ENCODE measurements around the gene ZNF512B.

Gene ZNF512B

DNA sequence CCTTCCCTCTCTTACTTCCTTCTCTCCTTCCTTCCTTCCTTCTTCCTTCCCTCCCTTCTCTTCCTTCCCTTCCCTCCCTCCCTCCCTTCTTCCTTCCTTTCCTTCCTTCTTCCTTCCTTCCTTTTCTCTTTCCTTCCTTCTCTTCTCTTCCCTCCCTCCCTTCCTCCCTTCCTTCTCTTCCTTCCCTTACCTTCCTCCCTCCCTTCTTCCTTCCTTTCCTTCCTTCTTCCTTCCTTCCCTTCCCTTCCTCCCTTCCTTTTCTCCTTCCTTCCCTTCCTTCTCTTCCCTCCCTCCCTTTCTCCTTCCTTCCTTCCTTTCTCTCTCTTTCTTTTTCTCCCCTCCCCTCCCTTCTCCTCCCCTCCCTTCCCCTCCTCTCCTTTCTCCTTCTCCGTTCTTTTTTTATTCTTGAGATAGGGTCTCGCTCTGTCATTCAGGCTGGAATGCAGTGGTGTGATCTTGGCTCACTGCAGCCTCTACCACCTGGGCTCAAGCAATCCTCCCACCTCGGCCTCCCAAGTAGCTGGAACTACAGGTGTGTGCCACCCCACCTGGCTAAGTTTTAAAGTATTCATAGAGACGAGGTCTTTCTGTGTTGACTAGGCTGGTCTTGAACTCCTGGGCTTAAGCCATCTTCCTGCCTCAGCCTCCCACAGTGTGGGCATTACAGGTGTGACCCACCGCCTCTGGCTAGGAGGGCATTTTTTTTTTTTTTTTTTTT is 1.1 kb upstream of the ZNF512B start:
- no peak for DNase-seq
- Histone ChIP-seq H3K27me3 (replicated peaks) (no peaks in the 10 kb centered on the region), H3K36me3 (replicated peaks) (peaks cover 22% of the 10 kb centered on the region), H3K4me3 (ENCODE audit: low read depth, low read length) (no peak overlapping the region), H3K27ac (no peak overlapping the region)
- no peak for TF ChIP-seq CTCF (IDR thresholded peaks at IDR 0.05; ENCODE audit: low read depth, low read length, missing control alignments)
- in situ Hi-C loops (cut with HindIII; ENCODE audit: low pct_ligation_motif_present, low sequenced_read_pairs) = no loop called here

- Histone ChIP-seq H3K36me3 (replicated peaks) (peaks cover 27% of the 10 kb centered on the region), H3K27me3 (replicated peaks) (no peaks in the 10 kb centered on the region), H3K4me3 (ENCODE audit: low read depth, low read length) (peak overlapping the region; percentile 59), H3K27ac (no peak overlapping the region)
- TF ChIP-seq CTCF (IDR thresholded peaks at IDR 0.05; ENCODE audit: low read depth, low read length, missing control alignments) = no peak
- DNase-seq = no peak
- in situ Hi-C loops (cut with HindIII; ENCODE audit: low pct_ligation_motif_present, low sequenced_read_pairs) = no loop called here
Observed at GRCh38 chr20:63968928-63969760, 586 bp downstream of the ZNF512B start.

DNA sequence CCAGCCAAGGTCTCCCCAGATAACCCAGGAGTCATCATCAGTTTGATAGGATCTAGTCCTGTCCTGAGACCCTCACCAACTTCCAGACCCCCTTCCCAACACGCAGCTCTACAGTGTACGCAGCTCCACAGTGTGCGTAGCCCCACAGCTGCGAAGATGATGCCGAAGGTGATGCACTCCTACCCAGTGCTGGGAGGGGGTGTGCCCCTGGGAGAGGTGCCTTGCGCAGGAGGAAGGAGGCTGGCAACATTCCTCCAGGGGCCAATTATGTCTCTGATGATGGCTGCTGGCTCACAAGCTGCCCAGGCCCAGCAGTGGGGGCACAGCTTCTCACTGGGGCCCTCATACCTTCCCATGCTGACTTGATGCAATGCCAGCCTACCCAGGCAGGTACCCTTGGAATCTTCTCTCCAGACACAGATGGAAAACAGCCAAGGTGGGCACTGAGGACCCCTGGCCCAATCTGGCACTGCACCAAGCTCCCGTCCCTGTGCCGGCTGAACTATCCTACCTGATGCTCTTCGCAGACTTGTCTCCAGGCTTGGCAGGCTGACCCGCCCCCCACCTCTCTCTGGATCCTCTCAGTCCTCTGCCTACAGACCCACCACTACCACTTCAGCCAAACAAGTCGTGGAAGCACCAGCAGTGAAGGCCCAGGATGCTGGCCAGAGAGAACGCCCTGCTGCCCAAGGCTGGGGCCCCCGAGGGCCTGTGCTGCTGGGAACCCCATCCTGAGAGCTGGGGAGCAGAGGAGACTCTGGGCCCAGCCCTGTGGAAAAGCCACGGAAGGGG is 1.4 kb downstream of the ZNF512B start:
- no peak for TF ChIP-seq CTCF (IDR thresholded peaks at IDR 0.05; ENCODE audit: low read depth, low read length, missing control alignments)
- in situ Hi-C loops (cut with HindIII; ENCODE audit: low pct_ligation_motif_present, low sequenced_read_pairs) = no loop called here
- H3K36me3 ChIP-seq (replicated peaks) = peaks cover 35% of the 10 kb centered on the region

GRCh38 chr20:63967330-63968135 is 2.2 kb downstream of the ZNF512B start:
- H3K27ac ChIP-seq = no peak overlapping the region
- H3K27me3 ChIP-seq (replicated peaks) = no peaks in the 10 kb centered on the region
- no peak for TF ChIP-seq CTCF (IDR thresholded peaks at IDR 0.05; ENCODE audit: low read depth, low read length, missing control alignments)
- DNase-seq = no peak
- in situ Hi-C loops (cut with HindIII; ENCODE audit: low pct_ligation_motif_present, low sequenced_read_pairs) = no loop called here
- peaks cover 43% of the 10 kb centered on the region for H3K36me3 ChIP-seq (replicated peaks)
- no peak overlapping the region for H3K4me3 ChIP-seq (ENCODE audit: low read depth, low read length)

More for the DNA sequence above, 1.4 kb downstream of the ZNF512B start:
- no peak for DNase-seq
- Histone ChIP-seq H3K27me3 (replicated peaks) (no peaks in the 10 kb centered on the region), H3K4me3 (ENCODE audit: low read depth, low read length) (peak overlapping the region; percentile 59), H3K27ac (no peak overlapping the region)

- no peak for TF ChIP-seq CTCF (IDR thresholded peaks at IDR 0.05; ENCODE audit: low read depth, low read length, missing control alignments)
- DNase-seq = no peak
- Histone ChIP-seq H3K27me3 (replicated peaks) (no peaks in the 10 kb centered on the region), H3K27ac (no peak overlapping the region), H3K36me3 (replicated peaks) (peaks cover 49% of the 10 kb centered on the region), H3K4me3 (ENCODE audit: low read depth, low read length) (no peak overlapping the region)
- in situ Hi-C loops (cut with HindIII; ENCODE audit: low pct_ligation_motif_present, low sequenced_read_pairs) = no loop called here
Observed at GRCh38 chr20:63966944-63967322, 2.8 kb downstream of the ZNF512B start.
